NB4 (cell line): Measurements from ENCODE around the gene PLEKHG4.

Source experiments
- MAX ChIP-seq: IDR thresholded peaks from 2 replicates; pipeline ENCODE4 v1.6.1; 2011; ENCODE audit warnings: low read depth, low read length
- POLR2A ChIP-seq: IDR thresholded peaks from 2 replicates; pipeline ENCODE4 v1.6.1; 2011; ENCODE audit warnings: mild to moderate bottlenecking; ENCODE audit not compliant: insufficient read length; ENCODE audit errors: extremely low read depth
- TF ChIP-seq, protein P1 (sequence below): IDR thresholded peaks from one replicate; pipeline ENCODE4 v1.5.1; 2012; ENCODE audit warnings: low read depth, low read length

DNA sequence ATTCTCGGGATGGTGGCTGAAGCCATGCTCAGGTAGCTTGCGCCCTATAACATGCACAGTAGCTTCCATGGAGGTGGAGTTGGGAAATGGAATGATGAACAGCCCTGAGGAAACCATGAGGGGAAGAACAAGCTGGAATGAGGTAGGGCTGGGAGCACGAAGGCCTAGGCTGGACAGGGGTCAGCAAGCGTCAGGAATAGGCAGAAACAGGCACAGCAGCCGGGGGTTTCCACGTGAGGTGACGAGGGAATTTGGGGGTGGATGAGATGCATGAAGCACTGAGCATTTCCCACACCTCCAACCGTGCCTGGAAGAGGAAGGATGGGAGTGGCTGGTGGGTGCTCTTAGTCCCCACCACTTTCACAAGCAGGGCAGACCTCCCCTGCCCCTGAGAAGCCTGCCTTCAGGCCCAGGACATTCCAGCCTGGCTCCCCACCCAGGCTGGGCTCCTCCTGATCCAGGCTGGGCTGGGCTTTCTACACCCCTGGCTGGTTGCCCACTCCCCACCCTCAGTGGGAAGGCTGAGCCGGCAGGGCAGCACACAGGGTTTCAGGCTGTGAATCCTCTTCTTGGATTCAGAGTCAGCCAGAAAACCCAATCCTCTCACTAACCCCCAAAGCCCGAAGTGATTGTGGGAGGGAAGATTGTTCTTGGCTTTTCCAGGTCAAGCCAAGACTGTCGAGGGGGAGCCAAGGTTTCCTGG lies 21.9 kb downstream of the PLEKHG4 start:
- TF ChIP-seq, protein P1, sequence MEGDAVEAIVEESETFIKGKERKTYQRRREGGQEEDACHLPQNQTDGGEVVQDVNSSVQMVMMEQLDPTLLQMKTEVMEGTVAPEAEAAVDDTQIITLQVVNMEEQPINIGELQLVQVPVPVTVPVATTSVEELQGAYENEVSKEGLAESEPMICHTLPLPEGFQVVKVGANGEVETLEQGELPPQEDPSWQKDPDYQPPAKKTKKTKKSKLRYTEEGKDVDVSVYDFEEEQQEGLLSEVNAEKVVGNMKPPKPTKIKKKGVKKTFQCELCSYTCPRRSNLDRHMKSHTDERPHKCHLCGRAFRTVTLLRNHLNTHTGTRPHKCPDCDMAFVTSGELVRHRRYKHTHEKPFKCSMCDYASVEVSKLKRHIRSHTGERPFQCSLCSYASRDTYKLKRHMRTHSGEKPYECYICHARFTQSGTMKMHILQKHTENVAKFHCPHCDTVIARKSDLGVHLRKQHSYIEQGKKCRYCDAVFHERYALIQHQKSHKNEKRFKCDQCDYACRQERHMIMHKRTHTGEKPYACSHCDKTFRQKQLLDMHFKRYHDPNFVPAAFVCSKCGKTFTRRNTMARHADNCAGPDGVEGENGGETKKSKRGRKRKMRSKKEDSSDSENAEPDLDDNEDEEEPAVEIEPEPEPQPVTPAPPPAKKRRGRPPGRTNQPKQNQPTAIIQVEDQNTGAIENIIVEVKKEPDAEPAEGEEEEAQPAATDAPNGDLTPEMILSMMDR, result no peak
- no peak for TF ChIP-seq POLR2A
- no peak for TF ChIP-seq MAX
